SK-N-SH treated with all-trans-retinoic acid at 6 μM for 48 hours (cell line): ENCODE results near the gene SORCS2.

ENCODE experiments used
- ARNTL ChIP-seq: fragments of 450-650 bp; formaldehyde crosslinking; IDR thresholded peaks from 2 replicates; pipeline ENCODE4 v1.5.0; 2020; ENCODE audit warnings: low read depth, mild to moderate bottlenecking, moderate library complexity, borderline replicate concordance
- GLIS3 ChIP-seq: fragments of 250-450 bp; sonication (Bioruptor Pico); IDR thresholded peaks from 2 replicates; pipeline ENCODE4 v1.5.0; 2020; ENCODE audit warnings: mild to moderate bottlenecking, moderate library complexity
- SNAI2 ChIP-seq: fragments of 250-450 bp; sonication (Bioruptor Pico); IDR thresholded peaks from 2 replicates; pipeline ENCODE4 v1.5.0; 2020; ENCODE audit warnings: mild to moderate bottlenecking, moderate library complexity
- TCF4 ChIP-seq: fragments of 250-450 bp; sonication (Bioruptor Pico); IDR thresholded peaks from 2 replicates; pipeline ENCODE4 v1.8.0; 2021; ENCODE audit warnings: mild to moderate bottlenecking, moderate library complexity, borderline replicate concordance
- ZC3H10 ChIP-seq: fragments of 250-450 bp; sonication (Bioruptor Pico); IDR thresholded peaks from 2 replicates; pipeline ENCODE4 v1.5.1; 2021; ENCODE audit warnings: mild to moderate bottlenecking, moderate library complexity
- ZFP3 ChIP-seq: fragments of 250-450 bp; sonication (Bioruptor Pico); IDR thresholded peaks from 2 replicates; pipeline ENCODE4 v1.5.0; 2020; ENCODE audit warnings: mild to moderate bottlenecking, moderate library complexity
- ZNF70 ChIP-seq: fragments of 450-650 bp; formaldehyde crosslinking; IDR thresholded peaks from 2 replicates; pipeline ENCODE4 v1.5.0; 2020; ENCODE audit warnings: mild to moderate bottlenecking, moderate library complexity
- TF ChIP-seq, protein P1 (sequence below): fragments of 250-450 bp; sonication (Bioruptor Pico); IDR thresholded peaks from 2 replicates; pipeline ENCODE4 v1.8.0; 2021; ENCODE audit warnings: low read depth, mild to moderate bottlenecking, moderate library complexity, borderline replicate concordance
- TF ChIP-seq, protein P2 (sequence below): fragments of 250-450 bp; sonication (Bioruptor Pico); IDR thresholded peaks from 2 replicates; pipeline ENCODE4 v1.5.1; 2020; ENCODE audit warnings: low read depth, mild to moderate bottlenecking, moderate library complexity
- TF ChIP-seq, protein P3 (sequence below): fragments of 250-450 bp; sonication (Bioruptor Pico); IDR thresholded peaks from 2 replicates; pipeline ENCODE4 v1.8.0; 2020; ENCODE audit warnings: mild to moderate bottlenecking, moderate library complexity, borderline replicate concordance
- TF ChIP-seq, protein P4 (sequence below): fragments of 250-450 bp; sonication (Bioruptor Pico); IDR thresholded peaks from 2 replicates; pipeline ENCODE4 v1.5.1; 2021; ENCODE audit warnings: mild to moderate bottlenecking, moderate library complexity

DNA sequence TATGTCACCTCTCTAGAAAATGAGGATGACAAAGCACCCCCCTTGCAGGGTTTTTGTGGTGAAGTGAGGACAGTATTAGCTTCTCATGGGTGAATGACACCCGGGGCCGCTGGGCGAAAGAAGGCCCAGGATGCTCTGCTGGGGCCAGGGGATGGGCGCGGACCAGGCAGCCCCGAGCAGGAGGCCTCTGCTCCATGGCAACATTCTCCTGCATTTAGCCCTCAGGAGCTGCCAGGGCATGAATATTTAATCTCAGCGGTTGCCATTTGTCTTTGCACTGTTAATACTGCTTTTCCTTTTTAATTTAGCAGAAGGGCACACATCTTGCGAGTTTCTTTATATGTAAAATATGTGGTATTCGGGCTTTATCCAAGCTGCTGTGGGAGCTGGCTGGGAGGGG lies 272.7 kb downstream of the SORCS2 start:
- TF ChIP-seq TCF4 (CRISPR knock-in tag): no peak
- TF ChIP-seq, protein P1, sequence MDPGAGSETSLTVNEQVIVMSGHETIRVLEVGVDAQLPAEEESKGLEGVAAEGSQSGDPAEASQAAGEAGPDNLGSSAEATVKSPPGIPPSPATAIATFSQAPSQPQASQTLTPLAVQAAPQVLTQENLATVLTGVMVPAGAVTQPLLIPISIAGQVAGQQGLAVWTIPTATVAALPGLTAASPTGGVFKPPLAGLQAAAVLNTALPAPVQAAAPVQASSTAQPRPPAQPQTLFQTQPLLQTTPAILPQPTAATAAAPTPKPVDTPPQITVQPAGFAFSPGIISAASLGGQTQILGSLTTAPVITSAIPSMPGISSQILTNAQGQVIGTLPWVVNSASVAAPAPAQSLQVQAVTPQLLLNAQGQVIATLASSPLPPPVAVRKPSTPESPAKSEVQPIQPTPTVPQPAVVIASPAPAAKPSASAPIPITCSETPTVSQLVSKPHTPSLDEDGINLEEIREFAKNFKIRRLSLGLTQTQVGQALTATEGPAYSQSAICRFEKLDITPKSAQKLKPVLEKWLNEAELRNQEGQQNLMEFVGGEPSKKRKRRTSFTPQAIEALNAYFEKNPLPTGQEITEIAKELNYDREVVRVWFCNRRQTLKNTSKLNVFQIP (CRISPR knock-in tag): no peak
- TF ChIP-seq, protein P2, sequence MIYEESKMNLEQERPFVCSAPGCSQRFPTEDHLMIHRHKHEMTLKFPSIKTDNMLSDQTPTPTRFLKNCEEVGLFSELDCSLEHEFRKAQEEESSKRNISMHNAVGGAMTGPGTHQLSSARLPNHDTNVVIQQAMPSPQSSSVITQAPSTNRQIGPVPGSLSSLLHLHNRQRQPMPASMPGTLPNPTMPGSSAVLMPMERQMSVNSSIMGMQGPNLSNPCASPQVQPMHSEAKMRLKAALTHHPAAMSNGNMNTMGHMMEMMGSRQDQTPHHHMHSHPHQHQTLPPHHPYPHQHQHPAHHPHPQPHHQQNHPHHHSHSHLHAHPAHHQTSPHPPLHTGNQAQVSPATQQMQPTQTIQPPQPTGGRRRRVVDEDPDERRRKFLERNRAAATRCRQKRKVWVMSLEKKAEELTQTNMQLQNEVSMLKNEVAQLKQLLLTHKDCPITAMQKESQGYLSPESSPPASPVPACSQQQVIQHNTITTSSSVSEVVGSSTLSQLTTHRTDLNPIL (CRISPR knock-in tag): no peak
- TF ChIP-seq, protein P3, sequence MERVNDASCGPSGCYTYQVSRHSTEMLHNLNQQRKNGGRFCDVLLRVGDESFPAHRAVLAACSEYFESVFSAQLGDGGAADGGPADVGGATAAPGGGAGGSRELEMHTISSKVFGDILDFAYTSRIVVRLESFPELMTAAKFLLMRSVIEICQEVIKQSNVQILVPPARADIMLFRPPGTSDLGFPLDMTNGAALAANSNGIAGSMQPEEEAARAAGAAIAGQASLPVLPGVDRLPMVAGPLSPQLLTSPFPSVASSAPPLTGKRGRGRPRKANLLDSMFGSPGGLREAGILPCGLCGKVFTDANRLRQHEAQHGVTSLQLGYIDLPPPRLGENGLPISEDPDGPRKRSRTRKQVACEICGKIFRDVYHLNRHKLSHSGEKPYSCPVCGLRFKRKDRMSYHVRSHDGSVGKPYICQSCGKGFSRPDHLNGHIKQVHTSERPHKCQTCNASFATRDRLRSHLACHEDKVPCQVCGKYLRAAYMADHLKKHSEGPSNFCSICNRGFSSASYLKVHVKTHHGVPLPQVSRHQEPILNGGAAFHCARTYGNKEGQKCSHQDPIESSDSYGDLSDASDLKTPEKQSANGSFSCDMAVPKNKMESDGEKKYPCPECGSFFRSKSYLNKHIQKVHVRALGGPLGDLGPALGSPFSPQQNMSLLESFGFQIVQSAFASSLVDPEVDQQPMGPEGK: no peak
- TF ChIP-seq GLIS3 (CRISPR knock-in tag): no peak
- TF ChIP-seq ZC3H10 (CRISPR knock-in tag): no peak
- TF ChIP-seq SNAI2 (CRISPR knock-in tag): no peak
- no peak for TF ChIP-seq ZFP3 (CRISPR knock-in tag)
- TF ChIP-seq, protein P4, sequence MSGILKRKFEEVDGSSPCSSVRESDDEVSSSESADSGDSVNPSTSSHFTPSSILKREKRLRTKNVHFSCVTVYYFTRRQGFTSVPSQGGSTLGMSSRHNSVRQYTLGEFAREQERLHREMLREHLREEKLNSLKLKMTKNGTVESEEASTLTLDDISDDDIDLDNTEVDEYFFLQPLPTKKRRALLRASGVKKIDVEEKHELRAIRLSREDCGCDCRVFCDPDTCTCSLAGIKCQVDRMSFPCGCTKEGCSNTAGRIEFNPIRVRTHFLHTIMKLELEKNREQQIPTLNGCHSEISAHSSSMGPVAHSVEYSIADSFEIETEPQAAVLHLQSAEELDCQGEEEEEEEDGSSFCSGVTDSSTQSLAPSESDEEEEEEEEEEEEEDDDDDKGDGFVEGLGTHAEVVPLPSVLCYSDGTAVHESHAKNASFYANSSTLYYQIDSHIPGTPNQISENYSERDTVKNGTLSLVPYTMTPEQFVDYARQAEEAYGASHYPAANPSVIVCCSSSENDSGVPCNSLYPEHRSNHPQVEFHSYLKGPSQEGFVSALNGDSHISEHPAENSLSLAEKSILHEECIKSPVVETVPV (CRISPR knock-in tag): no peak
- no peak for TF ChIP-seq ARNTL (CRISPR knock-in tag)
- no peak for TF ChIP-seq ZNF70 (CRISPR knock-in tag)
